Measurements from ENCODE around the gene SUN1.
"Not testable (repeated sequence)": the region's sequence is repeated elsewhere in the genome, so short reads cannot be mapped to it uniquely, and the experiment has no call there.

The SUN1 gene

DNA sequence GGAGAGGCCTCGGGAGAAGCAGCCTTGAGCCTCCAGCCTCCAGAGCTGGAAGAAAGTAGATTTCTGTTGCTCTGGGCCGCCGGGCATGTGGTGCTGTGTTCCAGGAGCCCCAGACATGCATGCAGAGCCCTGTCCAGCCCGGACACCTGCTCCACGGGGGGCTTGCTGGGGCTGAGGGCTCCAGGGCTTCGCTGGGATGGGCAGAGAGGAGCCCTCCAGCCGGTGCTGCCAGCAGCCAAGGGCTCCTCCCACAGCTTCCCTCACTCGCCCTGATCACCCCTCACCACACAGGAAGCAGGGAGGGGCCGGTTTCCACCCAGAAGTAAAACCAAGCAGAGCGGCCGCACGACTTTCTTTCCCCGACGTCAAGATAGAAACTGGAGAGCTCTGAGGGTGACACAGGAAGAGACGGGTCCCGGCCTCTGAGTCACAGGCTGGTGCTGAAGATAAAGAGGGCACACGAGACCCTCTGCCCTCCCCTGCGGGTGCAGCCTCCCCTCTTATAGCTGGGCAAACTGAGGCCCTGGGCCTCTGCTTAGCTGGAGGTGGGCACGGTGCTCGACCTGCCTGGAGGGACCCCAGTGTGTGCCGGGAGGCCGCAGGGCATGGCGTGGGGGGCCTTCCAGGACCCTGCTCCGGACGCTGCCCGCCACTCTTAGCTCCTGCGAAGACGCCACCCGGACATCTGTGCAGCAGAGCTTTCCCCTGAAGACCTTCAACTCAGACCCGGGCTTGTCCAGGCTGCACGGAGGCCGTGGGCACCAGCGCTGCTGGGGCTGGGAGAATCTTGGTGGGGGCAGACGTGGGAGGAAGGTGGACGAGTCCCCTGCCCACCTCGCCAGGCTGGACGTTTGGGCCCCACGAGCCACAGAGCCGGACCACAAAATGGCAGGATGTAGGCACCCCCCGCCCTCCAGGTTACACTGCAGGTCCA, 91.1 kb downstream of the SUN1 start:
- DNase-seq = peak; percentile 62 to 98

DNA sequence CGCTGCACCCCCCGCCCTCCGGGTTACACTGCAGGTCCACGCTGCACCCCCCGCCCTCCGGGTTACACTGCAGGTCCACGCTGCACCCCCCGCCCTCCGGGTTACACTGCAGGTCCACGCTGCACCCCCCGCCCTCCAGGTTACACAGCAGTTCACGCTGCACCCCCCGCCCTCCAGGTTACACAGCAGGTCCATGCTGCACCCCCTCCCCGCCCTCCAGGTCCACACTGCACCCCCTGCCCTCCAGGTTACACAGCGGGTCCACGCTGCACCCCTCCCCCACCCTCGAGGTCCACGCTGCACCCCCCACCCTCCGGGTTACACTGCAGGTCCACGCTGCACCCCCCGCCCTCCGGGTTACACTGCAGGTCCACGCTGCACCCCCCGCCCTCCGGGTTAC, 91.8 kb downstream of the SUN1 start:
- DNase-seq = not testable (repeated sequence)
